Measurements from ENCODE around the gene NPIPA7.
"Not testable (repeated sequence)": the region's sequence is repeated elsewhere in the genome, so short reads cannot be mapped to it uniquely, and the experiment has no call there.

- TF ChIP-seq CTCF (IDR thresholded peaks at IDR 0.05; ENCODE audit: low read length); EZH2 (IDR thresholded peaks at IDR 0.05; ENCODE audit: borderline replicate concordance, low read length): not testable (repeated sequence)
Observed at GRCh38 chr16:16357556-16357955, 21.4 kb upstream of the NPIPA7 start.

Measured in OCI-LY1 (cell line).